Occipital lobe (tissue), 2 donors: ENCODE data around the gene ZNF556. TPM values are rescaled to one million over a fixed set of nuclear protein-coding genes. Genes with fewer than 3 reads are reported as not detected.

Source experiments
- DNase-seq: peaks from one replicate; lab custom pipeline; 2025; lab: John Stamatoyannopoulos, UW
- total RNA-seq: library from RNA; depleted of rRNA; stranded (reverse); fragments of >200 nt; gene quantifications from one replicate; pipeline ENCODE4 v1.2.3, GENCODE V29; 2014

Gene ZNF556
- total RNA-seq: 0.16 TPM

GRCh38 chr19:2867025-2867991 lies at the start of gene ZNF556:
Gene ZNF556 (plus strand): TSS chr19:2867335. CDS start chr19:2867422, 87 bp downstream.
- no peak for DNase-seq

GRCh38 chr19:2819540-2820111 lies 47.5 kb upstream of the ZNF556 start, which contains the start of gene ZNF554:
Gene ZNF554 (plus strand): TSS chr19:2819868. CDS start chr19:2820072, 204 bp downstream.
- peak; percentile 85 for DNase-seq

DNA sequence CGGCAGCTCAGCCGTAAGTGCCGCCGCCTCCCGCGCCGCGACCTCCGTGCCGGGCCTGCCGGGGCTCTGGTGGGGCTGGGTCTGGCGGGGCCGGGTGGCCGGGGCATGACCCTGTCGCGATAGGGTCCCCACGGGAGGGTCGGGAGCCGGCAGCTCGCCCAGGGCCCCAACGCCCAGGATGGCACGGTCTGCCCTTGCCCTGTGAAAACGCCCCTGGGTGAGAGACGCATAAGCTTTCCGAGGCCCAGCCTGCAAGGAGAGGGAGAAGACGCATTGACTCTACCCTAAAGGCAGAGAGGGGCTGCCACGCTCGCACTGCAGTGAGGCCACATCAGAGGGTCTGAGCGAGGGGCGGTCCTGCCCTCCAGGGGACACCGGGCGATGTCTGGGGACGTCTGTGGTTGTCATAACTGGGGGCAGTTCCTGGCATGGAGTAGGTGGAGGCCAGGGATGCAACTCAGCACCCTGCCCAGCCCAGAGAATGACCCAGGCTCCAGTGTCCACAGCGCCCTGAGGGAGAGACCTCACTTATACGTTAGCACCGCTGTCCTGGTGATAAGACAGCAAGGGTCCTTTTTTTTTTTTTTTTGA lies 46.9 kb upstream of the ZNF556 start:
- no peak for DNase-seq

DNA sequence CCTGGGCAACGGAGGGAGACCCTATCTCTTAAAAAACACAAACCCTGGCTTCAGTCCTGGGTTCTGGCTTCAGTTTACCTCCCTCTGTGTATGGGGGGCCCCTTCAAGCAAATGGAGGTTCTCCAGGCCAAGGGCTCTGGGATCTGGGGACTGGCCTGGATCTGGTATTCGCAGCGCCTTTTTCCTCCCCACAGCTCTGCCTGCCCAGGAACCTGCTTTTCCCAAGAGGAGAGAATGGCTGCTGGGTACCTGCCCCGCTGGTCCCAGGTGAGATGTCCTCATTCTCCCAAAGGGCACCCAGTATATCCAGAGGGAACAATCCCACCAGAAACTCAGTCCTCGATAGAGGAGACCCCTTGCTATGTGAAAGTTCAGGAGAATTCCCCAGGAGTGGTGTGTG lies 44.3 kb upstream of the ZNF556 start:
- DNase-seq: no peak

GRCh38 chr19:2823646-2824045 lies 43.5 kb upstream of the ZNF556 start:
- no peak for DNase-seq

GRCh38 chr19:2824129-2824528 lies 43.0 kb upstream of the ZNF556 start:
- DNase-seq: no peak

DNA sequence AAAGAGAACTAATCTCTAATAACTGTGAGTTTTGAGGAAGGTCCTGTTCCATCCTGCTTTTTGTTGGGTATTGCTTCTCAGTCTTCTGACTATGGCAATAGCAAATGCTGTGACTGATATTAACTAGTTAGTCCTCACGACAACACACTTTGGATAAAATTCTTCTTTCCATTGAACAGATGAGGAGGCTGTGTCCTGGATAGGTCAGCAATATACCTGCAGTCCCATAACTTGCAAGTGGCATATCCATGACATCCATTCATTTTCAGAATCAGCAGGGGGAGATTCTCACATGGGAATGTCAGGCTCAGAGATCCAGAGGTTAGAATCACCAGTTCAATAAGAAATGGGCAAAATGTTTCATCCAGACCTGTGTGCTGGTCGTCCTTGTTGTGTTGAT lies 40.1 kb upstream of the ZNF556 start:
- no peak for DNase-seq

GRCh38 chr19:2827840-2828489 lies 39.2 kb upstream of the ZNF556 start:
- no peak for DNase-seq

- no peak for DNase-seq
Observed at GRCh38 chr19:2834294-2834871, 32.8 kb upstream of the ZNF556 start.

DNA sequence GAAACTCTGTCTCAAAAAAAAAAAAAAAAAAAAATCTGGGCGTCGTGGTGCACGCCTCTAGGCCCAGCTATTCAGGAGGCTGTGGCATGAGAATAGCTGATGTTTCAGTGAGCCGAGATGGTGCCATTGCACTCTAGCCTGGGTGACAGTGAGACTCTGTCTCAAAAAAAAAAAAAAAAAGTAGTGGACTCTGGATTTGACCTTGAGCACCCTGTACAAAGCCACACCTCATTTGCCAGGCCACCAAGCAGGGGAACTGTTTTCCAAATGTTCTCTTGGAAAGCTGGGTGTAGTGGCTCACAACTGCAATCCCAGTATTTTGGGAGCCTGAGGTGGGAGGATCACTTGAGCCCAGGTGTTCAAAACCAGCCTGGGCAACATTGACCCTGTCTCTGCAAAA lies 29.7 kb upstream of the ZNF556 start:
- DNase-seq: no peak

GRCh38 chr19:2840794-2841791 lies 26.0 kb upstream of the ZNF556 start, which contains the start of gene ZNF555:
Gene ZNF555 (plus strand): TSS chr19:2841475. CDS start chr19:2841573, 98 bp downstream.
- DNase-seq: peak; percentile 99

GRCh38 chr19:2841855-2842574 lies 25.1 kb upstream of the ZNF556 start:
- no peak for DNase-seq

DNA sequence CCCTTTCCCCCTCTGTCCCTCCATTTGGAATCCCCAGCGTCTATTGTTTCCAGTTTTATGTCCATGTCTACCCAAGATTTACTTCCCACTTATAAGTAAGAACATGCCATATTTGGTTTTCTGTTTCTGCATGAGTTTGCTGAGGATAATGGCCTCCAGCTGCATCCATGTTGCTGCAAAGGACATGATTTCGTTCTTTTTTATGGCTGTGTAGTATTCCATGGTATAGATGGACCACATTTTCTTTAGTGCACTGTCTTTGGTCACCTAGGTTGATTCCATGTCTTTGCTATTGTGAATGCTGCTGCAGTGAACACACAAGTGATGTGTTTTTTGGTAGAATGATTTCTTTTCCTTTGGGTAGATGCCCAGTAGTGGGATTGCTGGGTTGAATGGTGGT lies 22.0 kb upstream of the ZNF556 start:
- no peak for DNase-seq

DNA sequence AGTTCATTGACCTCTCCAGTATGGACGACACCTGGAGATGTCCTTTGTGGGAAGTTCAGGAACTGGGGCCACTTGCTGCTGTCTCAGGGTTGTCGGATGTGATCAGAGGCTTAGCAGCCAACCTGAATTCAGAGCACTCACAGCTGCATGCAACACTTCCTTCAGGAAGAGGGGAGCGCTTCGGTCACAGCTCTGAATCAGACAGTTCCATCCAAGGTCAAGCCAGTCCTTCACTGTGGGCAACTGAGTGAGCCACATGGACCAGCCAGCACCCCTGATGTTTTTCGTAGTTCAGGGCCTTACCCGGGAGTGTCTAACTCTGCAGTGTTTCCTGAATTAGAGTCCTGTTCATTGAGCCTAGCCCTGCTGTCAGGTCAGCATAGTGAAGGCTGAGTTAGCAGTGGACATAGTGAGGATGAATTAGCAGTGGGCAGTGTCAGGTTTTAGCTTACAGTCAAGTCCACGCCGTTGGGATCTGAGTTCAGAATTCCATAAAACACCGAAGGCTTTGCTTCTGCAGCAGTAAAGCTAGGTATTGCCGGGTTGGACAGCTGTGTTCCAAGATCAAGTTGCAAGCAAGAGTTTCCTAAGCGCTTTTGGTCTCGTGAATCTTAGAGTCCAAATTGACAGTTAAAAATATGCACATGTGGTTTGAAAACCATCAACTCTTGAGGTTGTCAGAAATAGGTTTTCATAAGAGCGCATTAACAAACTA lies 20.8 kb upstream of the ZNF556 start:
- DNase-seq: no peak

GRCh38 chr19:2847507-2847906 lies 19.6 kb upstream of the ZNF556 start:
- no peak for DNase-seq

- DNase-seq: no peak
Observed at GRCh38 chr19:2848616-2849015, 18.5 kb upstream of the ZNF556 start.

DNA sequence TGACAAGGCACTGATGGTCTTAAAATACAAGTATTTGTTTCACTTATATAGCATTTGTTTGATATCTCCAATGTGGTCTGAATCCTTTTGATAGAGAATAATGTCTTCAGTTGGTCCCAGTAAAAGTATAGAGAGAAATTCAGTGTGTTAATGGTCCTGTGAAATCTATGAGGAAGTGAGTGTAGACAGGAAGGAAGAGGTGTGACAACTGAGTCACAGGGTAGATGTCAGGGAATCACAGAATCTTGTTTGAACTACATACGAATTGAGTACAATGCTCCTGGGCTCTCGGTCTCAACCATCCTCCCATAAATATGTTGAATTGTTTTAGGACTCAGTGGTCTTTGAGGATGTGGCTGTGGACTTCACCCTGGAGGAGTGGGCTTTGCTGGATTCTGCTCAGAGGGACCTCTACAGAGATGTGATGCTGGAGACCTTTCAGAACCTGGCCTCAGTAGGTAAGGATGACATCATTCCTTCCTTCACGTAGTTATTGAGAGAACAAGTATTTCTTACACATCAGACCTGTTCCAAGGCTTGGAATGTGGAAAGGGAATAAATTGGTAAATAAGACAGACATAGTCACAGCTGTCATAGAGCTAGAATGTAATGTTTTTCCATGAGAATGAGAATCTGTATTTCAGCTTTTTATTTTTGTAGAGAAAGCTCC lies 16.7 kb upstream of the ZNF556 start:
- DNase-seq: no peak

- DNase-seq: no peak
Observed at GRCh38 chr19:2852598-2852997, 14.5 kb upstream of the ZNF556 start.
